Central memory CD8-positive, alpha-beta T cell (primary cell): ENCODE results near the gene ATM.

Source experiments
- ATAC-seq: fragments of 150-1000 bp; cut with Tn5 transposase; replicated peaks from 2 replicates; pipeline ENCODE4 v1.10.0; 2022; ENCODE audit warnings: mild to moderate bottlenecking, moderate FRiP score, moderate number of reproducible peaks; ENCODE audit not compliant: poor library complexity, severe bottlenecking; ENCODE audit errors: extremely low read depth
- DNase-seq, 2 donors: peaks; one replicate each; pipeline ENCODE4 v3.0.0; 2021; ENCODE audit warnings: low spot score in 2 of 2
- H3K27ac Mint-ChIP-seq: one replicate; pipeline ENCODE4 v1.8.0; 2022; ENCODE audit warnings: low read depth, mild to moderate bottlenecking, moderate library complexity, mixed read lengths
- H3K27me3 Mint-ChIP-seq: one replicate; pipeline ENCODE4 v1.8.0; 2022; ENCODE audit warnings: mixed read lengths
- H3K36me3 Mint-ChIP-seq: one replicate; pipeline ENCODE4 v1.8.0; 2022; ENCODE audit warnings: mild to moderate bottlenecking, moderate library complexity, mixed read lengths; ENCODE audit not compliant: insufficient read depth
- H3K4me1 Mint-ChIP-seq: one replicate; pipeline ENCODE4 v1.8.0; 2022; ENCODE audit warnings: mixed read lengths
- H3K4me3 Mint-ChIP-seq: one replicate; pipeline ENCODE4 v1.8.0; 2022; ENCODE audit warnings: mild to moderate bottlenecking, moderate library complexity, mixed read lengths
- H3K9me3 Mint-ChIP-seq: one replicate; pipeline ENCODE4 v1.8.0; 2022; ENCODE audit warnings: mixed read lengths

The ATM gene

GRCh38 chr11:108222574-108223347 lies at the start of gene ATM, which contains the start of gene NPAT:
ATM (plus strand) TSS chr11:108223067; CDS start chr11:108227625, 4,558 bp downstream.
NPAT (minus strand) TSS chr11:108222638; CDS start chr11:108222536, 102 bp downstream.
- Mint-ChIP-seq H3K27me3 (no peaks in the 10 kb centered on the region), H3K4me1 (peaks cover 55% of the 10 kb centered on the region), H3K27ac (no peak within 1 kb of the TSS), H3K4me3 (no peak within 1 kb of the TSS), H3K36me3 (peaks cover 32% of the 10 kb centered on the region), H3K9me3 (no peaks in the 10 kb centered on the region)
- ATAC-seq, result peak; percentile 77
- peak; percentile 96 to 98 for DNase-seq

- H3K27me3 Mint-ChIP-seq, result no peaks in the 10 kb centered on the region
- no peak for ATAC-seq
- H3K9me3 Mint-ChIP-seq, result no peaks in the 10 kb centered on the region
- no peak overlapping the region for H3K4me3 Mint-ChIP-seq
- no peak overlapping the region for H3K27ac Mint-ChIP-seq
- DNase-seq, result no peak
- peaks cover 72% of the 10 kb centered on the region for H3K36me3 Mint-ChIP-seq
- peaks cover 11% of the 10 kb centered on the region for H3K4me1 Mint-ChIP-seq
Measured at GRCh38 chr11:108177570-108177969, 45.3 kb upstream of the ATM start.

GRCh38 chr11:108193725-108194124 lies 29.1 kb upstream of the ATM start:
- Mint-ChIP-seq H3K36me3 (peaks cover 54% of the 10 kb centered on the region), H3K4me3 (no peak overlapping the region), H3K27me3 (no peaks in the 10 kb centered on the region), H3K9me3 (no peaks in the 10 kb centered on the region), H3K27ac (no peak overlapping the region), H3K4me1 (peaks cover 12% of the 10 kb centered on the region)
- DNase-seq (no peak), ATAC-seq (no peak)

- ATAC-seq, result no peak
- no peak for DNase-seq
- Mint-ChIP-seq H3K27me3 (no peaks in the 10 kb centered on the region), H3K9me3 (no peaks in the 10 kb centered on the region), H3K36me3 (peaks cover 38% of the 10 kb centered on the region), H3K4me1 (peaks cover 38% of the 10 kb centered on the region), H3K27ac (no peak overlapping the region), H3K4me3 (no peak overlapping the region)
Measured at GRCh38 chr11:108196901-108197300, 26.0 kb upstream of the ATM start.

GRCh38 chr11:108197351-108197750 lies 25.5 kb upstream of the ATM start:
- peak overlapping the region; percentile 44 for H3K27ac Mint-ChIP-seq
- ATAC-seq (no peak), DNase-seq (no peak)
- H3K4me3 Mint-ChIP-seq, result no peak overlapping the region
- H3K4me1 Mint-ChIP-seq, result peaks cover 39% of the 10 kb centered on the region
- H3K27me3 Mint-ChIP-seq, result no peaks in the 10 kb centered on the region
- H3K9me3 Mint-ChIP-seq, result no peaks in the 10 kb centered on the region
- peaks cover 38% of the 10 kb centered on the region for H3K36me3 Mint-ChIP-seq

- DNase-seq (no peak), ATAC-seq (no peak)
- H3K36me3 Mint-ChIP-seq, result peaks cover 30% of the 10 kb centered on the region
- H3K9me3 Mint-ChIP-seq, result no peaks in the 10 kb centered on the region
- H3K4me1 Mint-ChIP-seq, result peaks cover 53% of the 10 kb centered on the region
- H3K27ac Mint-ChIP-seq, result peak overlapping the region; percentile 44
- H3K27me3 Mint-ChIP-seq, result no peaks in the 10 kb centered on the region
- peak overlapping the region; percentile 22 for H3K4me3 Mint-ChIP-seq
Measured at GRCh38 chr11:108198833-108199232, 24.0 kb upstream of the ATM start.

GRCh38 chr11:108199446-108200321 lies 23.2 kb upstream of the ATM start:
- Mint-ChIP-seq H3K36me3 (peaks cover 28% of the 10 kb centered on the region), H3K4me1 (peaks cover 56% of the 10 kb centered on the region), H3K27ac (no peak overlapping the region), H3K4me3 (no peak overlapping the region), H3K9me3 (peaks cover 1% of the 10 kb centered on the region), H3K27me3 (no peaks in the 10 kb centered on the region)
- DNase-seq (no peak), ATAC-seq (no peak)

- peaks cover 58% of the 10 kb centered on the region for H3K4me1 Mint-ChIP-seq
- no peak for DNase-seq
- no peaks in the 10 kb centered on the region for H3K27me3 Mint-ChIP-seq
- H3K27ac Mint-ChIP-seq, result peak overlapping the region; percentile 20
- H3K4me3 Mint-ChIP-seq, result no peak overlapping the region
- ATAC-seq, result no peak
- peaks cover 5% of the 10 kb centered on the region for H3K9me3 Mint-ChIP-seq
- H3K36me3 Mint-ChIP-seq, result peaks cover 30% of the 10 kb centered on the region
Measured at GRCh38 chr11:108203075-108203474, 19.8 kb upstream of the ATM start.

- H3K4me3 Mint-ChIP-seq, result no peak overlapping the region
- ATAC-seq, result no peak
- peaks cover 35% of the 10 kb centered on the region for H3K36me3 Mint-ChIP-seq
- peaks cover 55% of the 10 kb centered on the region for H3K4me1 Mint-ChIP-seq
- no peak overlapping the region for H3K27ac Mint-ChIP-seq
- no peaks in the 10 kb centered on the region for H3K27me3 Mint-ChIP-seq
- no peak for DNase-seq
- peaks cover 5% of the 10 kb centered on the region for H3K9me3 Mint-ChIP-seq
Measured at GRCh38 chr11:108204376-108204775, 18.5 kb upstream of the ATM start.

GRCh38 chr11:108204929-108205499 lies 17.9 kb upstream of the ATM start:
- ATAC-seq, result no peak
- no peaks in the 10 kb centered on the region for H3K27me3 Mint-ChIP-seq
- peaks cover 5% of the 10 kb centered on the region for H3K9me3 Mint-ChIP-seq
- H3K36me3 Mint-ChIP-seq, result peaks cover 37% of the 10 kb centered on the region
- H3K27ac Mint-ChIP-seq, result no peak overlapping the region
- no peak overlapping the region for H3K4me3 Mint-ChIP-seq
- peaks cover 55% of the 10 kb centered on the region for H3K4me1 Mint-ChIP-seq
- DNase-seq, result no peak

GRCh38 chr11:108206171-108206570 lies 16.7 kb upstream of the ATM start:
- DNase-seq (no peak), ATAC-seq (no peak)
- Mint-ChIP-seq H3K9me3 (peaks cover 5% of the 10 kb centered on the region), H3K4me1 (peaks cover 55% of the 10 kb centered on the region), H3K4me3 (no peak overlapping the region), H3K27ac (no peak overlapping the region), H3K27me3 (no peaks in the 10 kb centered on the region), H3K36me3 (peaks cover 44% of the 10 kb centered on the region)

GRCh38 chr11:108206969-108207682 lies 15.7 kb upstream of the ATM start:
- peaks cover 5% of the 10 kb centered on the region for H3K9me3 Mint-ChIP-seq
- ATAC-seq, result no peak
- H3K27ac Mint-ChIP-seq, result no peak overlapping the region
- peaks cover 56% of the 10 kb centered on the region for H3K4me1 Mint-ChIP-seq
- no peaks in the 10 kb centered on the region for H3K27me3 Mint-ChIP-seq
- DNase-seq, result no peak
- H3K36me3 Mint-ChIP-seq, result peaks cover 52% of the 10 kb centered on the region
- no peak overlapping the region for H3K4me3 Mint-ChIP-seq
